Colon (tissue), 2 donors: ENCODE measurements around the gene CD300LB.

Source experiments
- FAIRE-seq: peaks from 2 replicates; lab custom pipeline; 2012; peaks lifted over from hg19 to GRCh38; lab: Jason Lieb, UNC
- donor health status: control.
- donor health status: control.

The CD300LB gene

GRCh38 chr17:74549343-74549742, 18.1 kb upstream of the CD300LB start:
- no peak for FAIRE-seq

- no peak for FAIRE-seq
Observed at GRCh38 chr17:74547736-74548135, 16.5 kb upstream of the CD300LB start.

- no peak for FAIRE-seq
Observed at GRCh38 chr17:74547264-74547663, 16.0 kb upstream of the CD300LB start.

GRCh38 chr17:74546586-74546985, 15.3 kb upstream of the CD300LB start:
- FAIRE-seq = no peak

- FAIRE-seq = no peak
Observed at GRCh38 chr17:74545843-74546230, 14.6 kb upstream of the CD300LB start, which contains the start of gene CD300C. CD300C (minus strand) TSS chr17:74546115; CDS start chr17:74545782, 333 bp downstream.

GRCh38 chr17:74544991-74545842, 13.9 kb upstream of the CD300LB start:
- no peak for FAIRE-seq

- no peak for FAIRE-seq
Observed at GRCh38 chr17:74543891-74544760, 12.9 kb upstream of the CD300LB start.

GRCh38 chr17:74543406-74543805, 12.1 kb upstream of the CD300LB start:
- FAIRE-seq = no peak

- no peak for FAIRE-seq
Observed at GRCh38 chr17:74542727-74543383, 11.6 kb upstream of the CD300LB start.

- no peak for FAIRE-seq
Observed at GRCh38 chr17:74542166-74542565, 10.9 kb upstream of the CD300LB start.

- no peak for FAIRE-seq
Observed at GRCh38 chr17:74541176-74542111, 10.2 kb upstream of the CD300LB start.

GRCh38 chr17:74539281-74539820, 8.1 kb upstream of the CD300LB start:
- FAIRE-seq = no peak

GRCh38 chr17:74536890-74537289, 5.6 kb upstream of the CD300LB start:
- no peak for FAIRE-seq

GRCh38 chr17:74532115-74532514, 840 bp upstream of the CD300LB start:
- FAIRE-seq = no peak

GRCh38 chr17:74530831-74531150, 484 bp downstream of the CD300LB start:
- FAIRE-seq = no peak

- FAIRE-seq = no peak
Observed at GRCh38 chr17:74529243-74529642, 2.0 kb downstream of the CD300LB start.

- FAIRE-seq = no peak
Observed at GRCh38 chr17:74528491-74529199, 2.6 kb downstream of the CD300LB start.

- no peak for FAIRE-seq
Observed at GRCh38 chr17:74527756-74528155, 3.5 kb downstream of the CD300LB start.

- FAIRE-seq = no peak
Observed at GRCh38 chr17:74527081-74527480, 4.2 kb downstream of the CD300LB start.

- no peak for FAIRE-seq
Observed at GRCh38 chr17:74526681-74527080, 4.6 kb downstream of the CD300LB start.
